ENCODE measurements around the gene NDUFAF8. TPM values are rescaled to one million over a fixed set of nuclear protein-coding genes. Genes with fewer than 3 reads are reported as not detected.
"Not testable (repeated sequence)": the region's sequence is repeated elsewhere in the genome, so short reads cannot be mapped to it uniquely, and the experiment has no call there.

Gene NDUFAF8
- total and polyA plus RNA-seq, 2 donors, result 11.2 to 26.7 TPM

DNA sequence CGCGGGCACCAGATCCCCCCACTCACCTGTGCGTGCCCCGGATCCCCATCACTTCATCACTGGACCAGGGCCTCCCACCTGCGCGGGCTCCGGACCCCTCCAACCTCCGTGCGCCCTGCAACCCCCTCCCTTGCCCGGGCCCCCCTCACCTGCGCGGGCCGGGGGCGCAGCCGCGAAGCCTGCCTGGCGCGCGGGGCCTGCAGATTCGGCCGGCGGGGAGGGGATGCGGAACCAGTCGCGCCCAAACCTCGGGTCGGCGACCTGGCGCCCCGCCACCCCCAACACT, 16.6 kb upstream of the NDUFAF8 start:
- no peaks in the 10 kb centered on the region for H3K36me3 ChIP-seq (ENCODE audit: insufficient read depth)
- no peak for DNase-seq (ENCODE audit: extremely low spot score)
- H3K27ac ChIP-seq (ENCODE audit: low read depth), result no peak overlapping the region
- no peaks in the 10 kb centered on the region for H3K4me1 ChIP-seq (ENCODE audit: insufficient read depth)
- under 1% methylated on average over 30 of the region's 30 CpGs for WGBS
- peak overlapping the region; percentile 88 for H3K4me3 ChIP-seq (ENCODE audit: low read depth, low read length)

DNA sequence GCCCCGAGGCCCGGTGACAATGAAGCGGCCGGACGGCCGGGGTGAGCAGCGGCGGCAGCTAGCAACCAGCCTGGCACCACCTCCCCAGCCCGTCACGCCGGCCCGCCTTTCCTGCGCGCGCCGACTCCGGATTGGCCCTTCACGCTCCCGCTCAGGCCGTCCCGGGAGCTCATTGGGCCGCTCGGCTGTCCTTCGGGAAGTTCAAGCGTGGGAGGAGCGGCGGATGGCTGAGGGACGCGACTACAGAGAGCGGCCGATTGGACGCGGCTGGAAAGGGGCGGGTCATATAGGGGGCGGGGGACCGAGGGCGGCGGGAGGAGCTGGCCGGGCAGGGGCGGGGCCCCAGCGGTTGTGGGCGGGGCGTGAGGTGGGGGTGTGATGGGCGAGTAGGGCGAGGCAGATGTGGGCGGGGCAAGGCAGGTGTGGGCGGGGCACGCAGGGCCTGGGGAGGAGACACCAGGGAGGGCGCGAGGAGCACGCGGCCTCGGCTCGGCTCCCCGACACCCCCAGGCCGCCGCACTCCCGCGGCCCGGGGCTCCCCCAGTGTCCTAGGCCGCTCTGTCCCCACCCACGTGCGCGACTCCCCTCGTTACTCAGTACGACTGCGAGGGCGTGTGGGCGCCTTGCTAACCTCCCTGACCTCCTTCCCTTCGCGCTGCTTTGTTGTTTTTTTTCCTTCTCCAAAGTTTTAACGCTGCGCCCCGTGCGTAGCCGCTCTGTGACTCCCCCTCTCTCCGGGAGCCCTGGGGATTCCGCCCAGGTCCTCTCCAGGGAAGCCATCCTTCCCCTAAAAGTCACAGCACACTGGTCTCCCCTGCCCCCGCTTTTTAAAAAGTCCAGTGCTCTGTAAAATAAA, 16.0 kb upstream of the NDUFAF8 start, which contains the start of gene CEP131:
CEP131 (minus strand) TSS at position 60 of the 856 bp plus-strand sequence. CDS start 2,909 bp downstream, outside the sequence.
- peak; percentile 95 for DNase-seq (ENCODE audit: extremely low spot score)
- no peaks in the 10 kb centered on the region for H3K36me3 ChIP-seq (ENCODE audit: insufficient read depth)
- H3K27ac ChIP-seq (ENCODE audit: low read depth), result no peak within 1 kb of the TSS
- H3K4me1 ChIP-seq (ENCODE audit: insufficient read depth), result no peaks in the 10 kb centered on the region
- H3K4me3 ChIP-seq (ENCODE audit: low read depth, low read length), result peak within 1 kb of the TSS; percentile 88
- 2% methylated on average over 79 of the region's 79 CpGs for WGBS

DNA sequence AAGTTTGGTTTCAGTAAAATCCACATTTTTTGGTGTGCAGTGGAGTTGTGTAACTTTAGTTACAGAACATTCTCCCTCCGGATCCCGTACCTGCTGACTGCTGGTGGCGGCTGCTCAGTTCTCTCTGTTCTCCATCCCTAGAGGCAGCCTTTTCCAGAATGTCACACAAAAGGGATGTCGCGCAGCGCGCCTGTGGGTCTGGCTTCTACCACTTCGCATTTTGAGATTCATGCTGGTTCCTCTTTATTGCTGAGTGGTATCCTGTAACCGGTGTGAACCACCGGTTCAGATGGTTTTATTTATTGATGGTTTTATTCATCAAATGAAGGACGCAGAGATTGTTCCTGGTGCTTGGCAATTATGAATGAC, 15.4 kb upstream of the NDUFAF8 start:
- Histone ChIP-seq H3K27ac (ENCODE audit: low read depth) (no peak overlapping the region), H3K4me3 (ENCODE audit: low read depth, low read length) (no peak overlapping the region), H3K36me3 (ENCODE audit: insufficient read depth) (no peaks in the 10 kb centered on the region), H3K4me1 (ENCODE audit: insufficient read depth) (no peaks in the 10 kb centered on the region)
- WGBS, result 25% methylated on average over 11 of the region's 11 CpGs
- DNase-seq (ENCODE audit: extremely low spot score), result no peak

DNA sequence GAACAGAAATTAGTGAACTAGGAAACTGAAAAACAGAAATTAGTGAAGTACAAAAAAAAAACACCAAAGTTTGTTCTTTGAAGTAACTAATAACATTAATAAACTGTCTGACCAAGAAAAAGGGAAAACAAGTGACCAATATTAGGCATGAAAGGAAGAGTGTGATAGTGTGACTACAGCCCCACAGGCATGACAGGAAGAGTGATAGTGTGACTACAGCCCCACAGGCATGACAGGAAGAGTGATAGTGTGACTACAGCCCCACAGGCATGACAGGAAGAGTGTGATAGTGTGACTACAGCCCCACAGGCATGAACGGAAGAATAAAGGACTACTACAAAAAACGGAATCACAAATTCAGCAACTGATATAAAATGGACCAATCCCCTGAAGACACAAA, 11.5 kb upstream of the NDUFAF8 start:
- H3K36me3 ChIP-seq (ENCODE audit: insufficient read depth); H3K27ac ChIP-seq (ENCODE audit: low read depth); H3K4me1 ChIP-seq (ENCODE audit: insufficient read depth); H3K4me3 ChIP-seq (ENCODE audit: low read depth, low read length); DNase-seq (ENCODE audit: extremely low spot score): not testable (repeated sequence)
- WGBS, result 85% methylated on average over 2 of the region's 2 CpGs

DNA sequence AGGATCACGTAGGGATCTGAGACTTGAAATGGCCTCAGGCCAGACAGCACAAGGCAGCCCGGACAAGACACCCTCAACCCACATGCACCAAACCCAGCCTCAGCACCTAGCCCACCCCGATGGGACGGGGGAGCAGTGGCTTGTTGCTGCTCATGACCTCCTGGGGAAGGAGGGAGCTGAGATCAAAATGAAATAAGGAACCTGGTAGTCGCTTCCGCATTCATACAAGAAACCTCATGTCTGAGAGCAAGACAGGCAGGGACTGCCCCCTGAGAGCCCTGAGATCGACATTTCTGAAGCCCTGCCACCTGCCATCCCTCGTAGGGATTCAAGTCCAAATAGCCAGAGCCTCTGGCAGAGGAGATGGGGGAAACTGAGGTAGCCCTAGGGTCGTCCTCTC, 10.7 kb upstream of the NDUFAF8 start:
- H3K4me3 ChIP-seq (ENCODE audit: low read depth, low read length), result no peak overlapping the region
- no peak for DNase-seq (ENCODE audit: extremely low spot score)
- no peaks in the 10 kb centered on the region for H3K4me1 ChIP-seq (ENCODE audit: insufficient read depth)
- no peak overlapping the region for H3K27ac ChIP-seq (ENCODE audit: low read depth)
- H3K36me3 ChIP-seq (ENCODE audit: insufficient read depth), result peaks cover 6% of the 10 kb centered on the region
- WGBS, result 78% methylated on average over 9 of the region's 9 CpGs

DNA sequence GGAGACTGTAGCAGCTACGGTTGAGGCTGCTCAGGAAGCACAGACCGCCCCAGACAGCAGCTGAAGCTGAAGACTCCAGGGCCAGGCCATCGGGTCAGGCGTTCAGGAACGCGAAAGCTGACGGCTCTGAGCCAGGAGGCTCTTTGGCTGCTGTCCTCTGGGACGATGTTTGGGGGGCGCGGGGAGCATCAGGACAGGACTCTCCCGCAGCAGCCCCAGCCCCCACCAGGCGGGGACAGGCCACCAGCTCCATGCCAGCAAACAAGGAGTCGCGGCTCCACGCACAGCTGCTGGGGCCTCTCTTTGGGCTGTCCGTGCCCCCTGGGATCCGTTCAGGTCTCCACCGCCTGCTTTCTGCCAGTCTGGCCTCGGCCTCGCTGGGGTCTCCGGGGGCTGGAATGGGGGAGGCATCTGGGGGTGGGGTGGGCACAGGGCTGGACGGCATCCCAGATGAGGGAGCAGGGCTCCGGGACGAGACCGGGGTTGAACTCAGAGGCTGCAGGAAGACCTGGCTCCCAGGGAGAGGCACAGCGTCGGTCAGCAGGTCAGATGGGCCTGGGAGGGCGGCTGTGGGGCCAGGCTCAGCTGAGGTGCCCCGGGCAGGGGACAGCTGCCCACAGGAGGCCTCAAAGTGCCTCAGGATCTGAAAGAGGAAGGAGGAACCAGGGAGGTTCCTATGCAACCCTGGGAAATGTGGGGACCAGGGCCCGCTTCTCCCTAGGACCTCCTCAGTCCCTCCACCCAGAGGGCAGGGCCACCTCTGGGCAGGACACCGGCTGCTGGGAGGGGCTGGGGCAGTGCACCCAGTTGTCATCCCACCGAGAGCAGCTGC, 10.1 kb upstream of the NDUFAF8 start:
- Histone ChIP-seq H3K4me3 (ENCODE audit: low read depth, low read length) (no peak overlapping the region), H3K4me1 (ENCODE audit: insufficient read depth) (no peaks in the 10 kb centered on the region), H3K27ac (ENCODE audit: low read depth) (no peak overlapping the region), H3K36me3 (ENCODE audit: insufficient read depth) (peaks cover 6% of the 10 kb centered on the region)
- no peak for DNase-seq (ENCODE audit: extremely low spot score)
- WGBS, result 86% methylated on average over 32 of the region's 32 CpGs

DNA sequence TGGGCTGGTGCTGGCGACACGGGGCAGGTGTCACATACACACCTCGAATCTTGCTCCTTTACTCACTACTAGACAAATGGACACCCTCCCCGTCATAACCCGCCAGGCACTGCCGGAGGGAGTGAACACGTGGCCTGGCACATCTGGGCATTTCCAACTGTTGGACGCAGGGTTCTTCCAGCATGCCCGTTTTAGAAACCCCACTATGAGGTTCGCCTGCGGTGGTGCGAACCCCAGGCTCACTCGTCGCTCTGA, 9.5 kb upstream of the NDUFAF8 start:
- H3K4me3 ChIP-seq (ENCODE audit: low read depth, low read length), result no peak overlapping the region
- peaks cover 6% of the 10 kb centered on the region for H3K36me3 ChIP-seq (ENCODE audit: insufficient read depth)
- H3K4me1 ChIP-seq (ENCODE audit: insufficient read depth), result no peaks in the 10 kb centered on the region
- no peak for DNase-seq (ENCODE audit: extremely low spot score)
- 94% methylated on average over 14 of the region's 14 CpGs for WGBS
- no peak overlapping the region for H3K27ac ChIP-seq (ENCODE audit: low read depth)

DNA sequence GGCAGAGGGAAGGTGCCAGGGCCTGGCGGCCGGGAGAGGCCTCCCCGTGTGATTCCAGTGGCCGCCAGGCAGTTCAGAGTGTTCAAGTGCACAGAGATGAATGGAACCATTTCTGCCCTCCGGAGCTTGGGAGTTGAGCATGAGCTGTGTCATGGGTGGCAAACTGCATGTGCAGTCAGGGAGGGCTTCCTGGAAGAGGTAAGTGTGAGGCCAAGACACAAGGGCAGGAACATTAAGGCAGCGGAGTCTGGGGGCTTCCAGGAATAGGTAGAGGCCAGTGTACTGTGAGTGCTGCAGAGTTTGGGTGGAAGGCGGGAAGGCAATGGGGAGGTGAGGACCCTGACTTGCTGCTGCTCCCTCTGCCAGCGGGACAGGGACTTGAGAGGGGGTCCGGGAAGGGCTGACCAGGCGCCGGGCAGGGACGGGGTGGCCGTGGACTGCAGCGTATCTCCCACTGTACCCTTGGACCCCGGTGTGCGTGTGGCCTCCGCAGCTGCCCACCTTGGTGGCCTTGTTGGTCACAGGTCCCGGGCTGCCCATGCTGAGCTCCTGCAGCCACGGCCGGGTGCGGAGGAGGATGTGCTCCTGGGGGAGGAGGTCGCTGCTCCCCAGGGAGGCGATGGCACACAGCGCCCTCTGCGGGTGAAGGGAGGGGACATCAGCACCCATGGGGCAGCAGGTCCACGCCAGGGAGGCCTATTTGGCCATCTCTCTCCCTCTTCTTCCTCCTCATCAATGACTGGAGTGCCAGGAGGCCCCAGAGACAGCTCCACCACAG, 8.9 kb upstream of the NDUFAF8 start:
- 92% methylated on average over 26 of the region's 26 CpGs for WGBS
- DNase-seq (ENCODE audit: extremely low spot score), result no peak
- H3K4me1 ChIP-seq (ENCODE audit: insufficient read depth), result no peaks in the 10 kb centered on the region
- no peak overlapping the region for H3K4me3 ChIP-seq (ENCODE audit: low read depth, low read length)
- H3K36me3 ChIP-seq (ENCODE audit: insufficient read depth), result peaks cover 6% of the 10 kb centered on the region
- H3K27ac ChIP-seq (ENCODE audit: low read depth), result no peak overlapping the region

DNA sequence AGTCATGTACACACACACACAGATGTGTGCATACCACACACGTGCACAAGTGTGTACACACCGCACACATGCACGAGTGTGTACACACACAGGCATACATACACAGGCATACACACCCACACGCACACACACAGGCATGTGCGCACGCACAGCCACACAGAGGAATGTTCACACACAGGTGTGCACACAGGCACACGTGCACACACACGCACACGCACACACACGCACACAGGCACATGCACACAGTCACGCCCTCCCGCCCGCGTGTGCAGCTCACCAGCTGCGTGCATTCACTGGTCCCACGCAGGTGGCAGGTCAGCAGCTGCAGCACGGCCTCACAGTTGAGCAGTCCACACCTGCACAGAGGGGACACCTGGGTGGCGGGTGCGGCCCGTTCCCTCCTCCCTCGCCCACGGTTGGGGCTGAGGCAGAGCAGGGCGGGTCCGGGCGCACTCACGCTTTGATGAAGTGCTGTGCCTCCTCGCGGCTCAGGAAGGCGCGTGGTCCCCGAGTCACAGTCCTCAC, 7.9 kb upstream of the NDUFAF8 start:
- no peak for DNase-seq (ENCODE audit: extremely low spot score)
- WGBS, result 90% methylated on average over 31 of the region's 31 CpGs
- no peak overlapping the region for H3K4me3 ChIP-seq (ENCODE audit: low read depth, low read length)
- no peak overlapping the region for H3K27ac ChIP-seq (ENCODE audit: low read depth)
- peaks cover 6% of the 10 kb centered on the region for H3K36me3 ChIP-seq (ENCODE audit: insufficient read depth)
- H3K4me1 ChIP-seq (ENCODE audit: insufficient read depth), result no peaks in the 10 kb centered on the region

DNA sequence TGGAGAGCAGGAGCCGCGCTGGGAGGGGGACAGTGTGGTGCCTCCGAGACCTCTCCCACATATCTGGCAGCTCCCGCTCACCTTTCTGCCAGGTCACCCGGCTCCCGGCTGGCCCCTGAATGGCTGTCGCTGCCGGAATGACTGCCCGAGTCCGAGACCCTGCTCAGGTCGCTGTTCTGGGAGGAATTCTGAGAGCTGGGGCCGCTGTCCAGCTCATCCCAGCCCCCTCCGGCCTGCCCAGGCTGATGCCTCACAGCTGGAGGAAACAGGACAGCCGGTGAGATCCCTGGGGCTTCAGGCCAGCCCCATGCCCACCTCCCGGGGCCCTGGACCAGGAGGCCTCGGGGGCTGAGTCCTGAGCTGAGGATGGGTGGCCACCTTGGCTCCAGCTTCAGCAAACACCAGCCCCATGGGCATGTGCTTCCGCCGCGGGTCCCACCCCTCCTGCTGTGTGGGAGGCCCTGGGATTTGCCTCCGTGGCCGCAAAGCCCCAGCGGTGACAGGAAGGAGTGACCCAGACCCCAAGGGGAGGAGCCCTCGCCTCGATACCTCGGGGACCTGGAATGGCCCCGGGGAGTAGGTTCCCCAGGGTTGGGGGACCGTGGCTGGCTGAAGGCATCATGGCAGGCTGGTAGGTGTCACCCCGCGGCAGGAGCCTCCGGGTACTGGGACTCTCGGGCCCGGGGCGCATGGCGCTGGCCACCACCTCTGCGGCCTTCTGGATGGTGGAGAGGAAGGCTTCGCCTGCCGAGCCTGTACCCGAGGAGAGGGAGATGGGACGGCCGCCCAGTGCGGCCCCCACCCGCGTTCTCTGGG, 7.1 kb upstream of the NDUFAF8 start:
- no peak overlapping the region for H3K4me3 ChIP-seq (ENCODE audit: low read depth, low read length)
- no peaks in the 10 kb centered on the region for H3K4me1 ChIP-seq (ENCODE audit: insufficient read depth)
- peaks cover 6% of the 10 kb centered on the region for H3K36me3 ChIP-seq (ENCODE audit: insufficient read depth)
- WGBS, result 87% methylated on average over 43 of the region's 43 CpGs
- no peak for DNase-seq (ENCODE audit: extremely low spot score)
- no peak overlapping the region for H3K27ac ChIP-seq (ENCODE audit: low read depth)

DNA sequence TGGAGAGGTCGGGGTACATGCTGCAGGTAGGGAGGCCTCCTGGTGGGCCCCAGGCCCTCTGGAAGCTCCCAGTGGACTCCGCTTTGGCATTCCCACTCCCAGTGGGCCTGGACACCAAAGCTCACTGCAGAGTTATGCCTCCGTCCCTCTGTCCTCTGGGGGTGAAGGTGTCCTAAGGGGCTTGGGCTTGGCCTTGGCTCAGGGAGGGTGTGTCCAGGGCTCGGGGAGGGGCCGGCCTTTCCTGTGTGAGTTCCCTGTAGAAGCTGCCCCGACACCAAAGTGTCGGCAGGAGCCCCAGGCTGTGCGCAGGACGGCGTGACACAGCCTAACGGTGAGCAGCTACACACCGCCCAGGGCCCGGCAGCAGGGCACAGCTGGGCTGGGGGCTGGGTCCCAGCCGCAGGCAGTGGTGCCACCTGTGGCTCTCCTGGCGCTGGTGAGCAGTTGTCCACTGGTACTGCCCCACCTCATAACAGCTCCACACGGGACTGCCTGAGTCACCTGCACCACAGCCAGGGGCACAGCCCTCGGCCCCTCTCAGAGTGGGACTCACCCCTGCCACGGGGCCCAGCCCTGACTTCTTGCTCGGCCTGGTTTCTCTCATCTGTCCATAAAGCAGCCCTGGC, 6.4 kb upstream of the NDUFAF8 start:
- no peak overlapping the region for H3K4me3 ChIP-seq (ENCODE audit: low read depth, low read length)
- H3K4me1 ChIP-seq (ENCODE audit: insufficient read depth), result no peaks in the 10 kb centered on the region
- no peak for DNase-seq (ENCODE audit: extremely low spot score)
- H3K27ac ChIP-seq (ENCODE audit: low read depth), result no peak overlapping the region
- H3K36me3 ChIP-seq (ENCODE audit: insufficient read depth), result peaks cover 6% of the 10 kb centered on the region
- 86% methylated on average over 19 of the region's 19 CpGs for WGBS

DNA sequence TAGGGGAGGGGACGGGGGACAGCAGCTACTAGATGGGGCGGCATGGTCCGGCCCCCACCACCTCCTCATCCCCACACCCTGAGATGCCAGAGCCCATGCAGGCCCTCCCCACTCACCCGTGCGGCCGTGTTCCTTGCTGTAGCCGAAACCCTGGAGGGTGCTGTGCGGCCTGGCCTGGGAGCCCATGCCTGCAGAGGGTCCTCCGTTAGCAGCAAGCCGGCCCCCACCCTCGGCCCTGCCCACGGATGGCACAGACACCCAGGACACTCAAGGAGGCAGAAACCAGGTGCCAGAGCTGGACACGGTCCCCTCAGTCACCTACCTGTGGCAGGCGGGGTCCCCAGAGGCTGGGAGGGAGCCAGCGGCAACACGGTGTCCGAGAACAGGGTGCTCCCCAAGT, 5.8 kb upstream of the NDUFAF8 start:
- 92% methylated on average over 17 of the region's 17 CpGs for WGBS
- Histone ChIP-seq H3K4me3 (ENCODE audit: low read depth, low read length) (no peak overlapping the region), H3K4me1 (ENCODE audit: insufficient read depth) (no peaks in the 10 kb centered on the region), H3K27ac (ENCODE audit: low read depth) (no peak overlapping the region), H3K36me3 (ENCODE audit: insufficient read depth) (peaks cover 6% of the 10 kb centered on the region)
- DNase-seq (ENCODE audit: extremely low spot score), result no peak

Measured in urinary bladder (tissue), 4 donors.